VCaP (cell line): ENCODE results near the gene STYXL1.
"Not testable (repeated sequence)": the region's sequence is repeated elsewhere in the genome, so short reads cannot be mapped to it uniquely, and the experiment has no call there.

Experiments
- H3K27ac ChIP-seq: fragments of 450-650 bp; 2 replicates; pipeline ENCODE4 v1.5.1; 2017
- TF ChIP-seq, protein P1 (sequence below): fragments of 450-650 bp; conservative IDR thresholded peaks from 2 replicates; pipeline ENCODE4 v1.5.1; 2017; ENCODE audit warnings: mild to moderate bottlenecking, moderate library complexity

Gene STYXL1, protein sequence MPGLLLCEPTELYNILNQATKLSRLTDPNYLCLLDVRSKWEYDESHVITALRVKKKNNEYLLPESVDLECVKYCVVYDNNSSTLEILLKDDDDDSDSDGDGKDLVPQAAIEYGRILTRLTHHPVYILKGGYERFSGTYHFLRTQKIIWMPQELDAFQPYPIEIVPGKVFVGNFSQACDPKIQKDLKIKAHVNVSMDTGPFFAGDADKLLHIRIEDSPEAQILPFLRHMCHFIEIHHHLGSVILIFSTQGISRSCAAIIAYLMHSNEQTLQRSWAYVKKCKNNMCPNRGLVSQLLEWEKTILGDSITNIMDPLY

DNA sequence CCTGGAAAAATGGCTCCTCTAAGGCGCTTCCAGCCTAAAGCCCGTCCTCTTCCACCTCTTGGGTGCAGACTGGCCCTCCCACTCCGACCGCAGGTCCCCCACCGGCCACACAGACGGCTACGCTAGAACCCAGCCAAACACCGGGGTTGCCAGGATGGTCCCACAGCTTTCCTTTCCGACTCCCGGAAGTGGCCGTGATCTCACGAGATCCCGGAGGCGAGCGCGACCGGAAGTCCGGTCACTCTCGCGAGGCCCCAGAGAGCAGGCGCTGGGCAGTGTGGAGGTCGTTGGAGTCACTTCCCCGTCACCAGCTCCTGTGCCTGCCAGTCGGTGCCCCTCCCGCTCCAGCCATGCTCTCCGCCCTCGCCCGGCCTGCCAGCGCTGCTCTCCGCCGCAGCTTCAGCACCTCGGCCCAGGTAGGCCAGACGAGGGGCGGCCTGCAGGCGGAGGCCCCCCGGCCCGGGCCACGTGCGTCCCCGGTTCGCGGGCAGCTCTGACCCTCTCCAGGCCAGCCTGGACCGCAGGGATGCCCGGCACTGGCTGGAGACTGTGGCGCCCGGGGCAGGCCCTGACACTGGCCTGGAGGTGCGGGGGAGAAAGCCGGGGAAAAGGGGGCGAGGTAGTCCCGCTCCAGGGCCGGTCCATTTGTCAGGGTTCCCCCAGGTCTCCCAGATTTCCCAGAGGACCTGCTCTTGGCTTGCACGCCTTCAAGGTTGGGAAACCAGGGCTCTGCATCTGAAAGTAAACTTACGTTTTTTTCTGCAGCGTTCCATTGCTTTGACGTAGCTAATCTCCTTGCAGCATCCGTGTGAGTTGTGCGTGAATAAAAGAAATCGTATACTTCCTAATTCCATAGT lies at the start of gene STYXL1, which contains the start of gene MDH2:
Gene STYXL1 (minus strand): TSS at position 190 of the 857 bp plus-strand sequence. CDS start 17,477 bp downstream, outside the sequence.
Gene MDH2 (plus strand): TSS at position 296 of the 857 bp plus-strand sequence. CDS start 55 bp downstream, at position 351.
- TF ChIP-seq, protein P1, sequence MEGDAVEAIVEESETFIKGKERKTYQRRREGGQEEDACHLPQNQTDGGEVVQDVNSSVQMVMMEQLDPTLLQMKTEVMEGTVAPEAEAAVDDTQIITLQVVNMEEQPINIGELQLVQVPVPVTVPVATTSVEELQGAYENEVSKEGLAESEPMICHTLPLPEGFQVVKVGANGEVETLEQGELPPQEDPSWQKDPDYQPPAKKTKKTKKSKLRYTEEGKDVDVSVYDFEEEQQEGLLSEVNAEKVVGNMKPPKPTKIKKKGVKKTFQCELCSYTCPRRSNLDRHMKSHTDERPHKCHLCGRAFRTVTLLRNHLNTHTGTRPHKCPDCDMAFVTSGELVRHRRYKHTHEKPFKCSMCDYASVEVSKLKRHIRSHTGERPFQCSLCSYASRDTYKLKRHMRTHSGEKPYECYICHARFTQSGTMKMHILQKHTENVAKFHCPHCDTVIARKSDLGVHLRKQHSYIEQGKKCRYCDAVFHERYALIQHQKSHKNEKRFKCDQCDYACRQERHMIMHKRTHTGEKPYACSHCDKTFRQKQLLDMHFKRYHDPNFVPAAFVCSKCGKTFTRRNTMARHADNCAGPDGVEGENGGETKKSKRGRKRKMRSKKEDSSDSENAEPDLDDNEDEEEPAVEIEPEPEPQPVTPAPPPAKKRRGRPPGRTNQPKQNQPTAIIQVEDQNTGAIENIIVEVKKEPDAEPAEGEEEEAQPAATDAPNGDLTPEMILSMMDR, result no peak
- H3K27ac ChIP-seq, result peak within 1 kb of the TSS; percentile 99

DNA sequence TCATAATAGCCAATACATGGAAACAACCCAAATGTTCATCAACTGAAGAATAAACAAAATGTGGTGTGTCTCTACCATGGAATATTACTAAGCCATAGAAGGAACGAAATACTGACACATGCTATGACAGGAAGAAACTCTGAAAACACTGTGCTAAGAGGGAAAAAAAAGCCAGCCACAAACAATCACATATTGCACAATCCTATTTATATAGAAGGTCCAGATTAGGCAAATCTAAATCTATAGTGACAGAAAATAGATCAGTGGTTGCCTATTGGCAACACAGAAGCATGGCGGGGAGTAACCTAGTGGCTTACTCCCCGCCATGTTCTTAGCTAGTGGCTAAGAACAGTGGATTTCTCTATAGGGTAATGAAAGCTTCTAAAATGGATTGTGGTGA lies 48.1 kb upstream of the STYXL1 start:
- H3K27ac ChIP-seq, result no peak overlapping the region; the same call in 1 of the 2 replicates
- TF ChIP-seq, protein P1, result no peak

DNA sequence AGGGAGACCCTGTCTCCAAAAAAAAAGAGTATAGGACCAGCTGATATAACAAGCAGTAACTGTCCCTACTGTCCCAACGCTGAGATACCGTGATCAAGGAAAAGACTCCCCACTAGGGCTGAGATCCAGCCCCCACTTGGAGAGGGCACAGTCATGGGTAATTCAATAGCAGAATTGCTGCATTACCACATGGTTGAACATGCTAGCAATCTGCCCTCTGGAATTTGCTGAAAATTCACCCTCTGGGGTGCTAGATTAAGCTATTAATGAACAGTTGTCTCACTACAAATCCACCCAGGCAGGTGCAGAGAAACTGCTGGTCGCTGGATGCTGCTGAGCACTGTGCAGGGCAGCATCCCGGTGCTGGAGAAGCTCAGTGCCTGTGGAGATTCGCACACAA lies 46.5 kb upstream of the STYXL1 start:
- H3K27ac ChIP-seq, result not testable (repeated sequence)

DNA sequence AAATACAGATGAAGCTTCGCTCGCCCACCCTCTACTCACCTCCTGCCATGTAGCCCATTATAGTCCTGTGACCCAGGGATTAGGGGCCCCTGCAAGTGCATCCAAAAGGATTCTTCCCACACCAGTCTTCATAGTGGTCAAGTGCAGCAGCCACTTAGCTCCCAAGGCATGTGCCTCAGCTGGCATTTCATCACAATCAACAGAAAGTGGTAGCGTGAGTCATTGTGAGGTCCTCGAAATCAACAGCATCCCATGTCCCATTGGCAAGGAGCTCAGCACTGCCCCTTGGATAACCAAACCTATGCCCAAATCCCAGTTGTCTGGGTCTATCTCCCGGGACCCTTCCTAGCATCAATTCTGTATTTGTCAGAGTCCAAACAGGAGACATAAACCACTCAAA lies 45.7 kb upstream of the STYXL1 start:
- H3K27ac ChIP-seq, result not testable (repeated sequence)

DNA sequence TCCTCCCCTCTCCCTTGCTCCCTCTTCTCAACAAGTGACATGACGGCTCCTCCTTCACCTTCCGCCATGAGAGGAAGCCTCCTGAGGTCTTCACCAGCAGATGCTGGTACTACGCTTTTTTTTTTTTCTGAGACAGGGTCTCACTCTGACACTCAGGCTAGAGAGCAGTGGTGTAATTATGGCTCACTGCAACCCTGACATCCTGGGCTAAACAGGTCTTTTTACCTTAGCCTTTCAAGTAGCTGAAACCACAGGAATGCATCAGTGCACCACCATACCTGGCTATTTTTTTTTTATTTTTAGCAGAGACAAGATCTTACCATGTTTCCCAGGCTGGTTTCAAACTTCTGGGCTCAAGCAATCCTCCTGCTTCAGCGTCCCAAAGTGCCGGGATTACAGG lies 43.7 kb upstream of the STYXL1 start:
- TF ChIP-seq, protein P1, result no peak
- peak overlapping the region; percentile 96 for H3K27ac ChIP-seq

DNA sequence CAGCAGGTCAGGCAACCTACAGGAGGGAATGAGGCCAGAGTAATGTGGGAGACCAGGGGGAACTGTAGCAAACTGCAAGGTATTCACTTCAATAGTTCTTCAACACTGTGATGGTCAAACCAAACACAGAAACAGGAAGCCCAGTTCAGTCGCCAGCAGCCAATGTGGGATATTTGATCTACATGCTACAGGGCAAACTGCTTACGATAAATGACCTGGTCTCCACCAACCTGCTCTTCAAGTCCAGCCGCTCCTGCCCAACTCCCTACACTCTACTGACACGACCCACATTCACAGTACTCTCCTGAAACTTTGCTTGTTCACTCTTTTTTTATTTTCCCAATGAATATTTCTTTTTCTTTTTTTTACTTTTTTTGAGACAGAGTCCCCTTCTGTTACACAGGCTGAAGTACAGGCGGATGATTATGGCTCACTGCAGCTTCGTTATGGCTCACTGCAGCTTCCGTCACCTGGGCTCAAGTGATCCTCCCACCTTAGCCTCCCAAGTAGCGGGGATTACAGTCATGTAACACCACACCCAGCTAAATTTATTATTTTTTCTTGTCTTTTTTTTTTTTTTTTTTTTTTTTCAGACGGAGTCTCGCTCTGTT lies 42.2 kb upstream of the STYXL1 start:
- H3K27ac ChIP-seq, result peak overlapping the region; percentile 96
- TF ChIP-seq, protein P1, result no peak

DNA sequence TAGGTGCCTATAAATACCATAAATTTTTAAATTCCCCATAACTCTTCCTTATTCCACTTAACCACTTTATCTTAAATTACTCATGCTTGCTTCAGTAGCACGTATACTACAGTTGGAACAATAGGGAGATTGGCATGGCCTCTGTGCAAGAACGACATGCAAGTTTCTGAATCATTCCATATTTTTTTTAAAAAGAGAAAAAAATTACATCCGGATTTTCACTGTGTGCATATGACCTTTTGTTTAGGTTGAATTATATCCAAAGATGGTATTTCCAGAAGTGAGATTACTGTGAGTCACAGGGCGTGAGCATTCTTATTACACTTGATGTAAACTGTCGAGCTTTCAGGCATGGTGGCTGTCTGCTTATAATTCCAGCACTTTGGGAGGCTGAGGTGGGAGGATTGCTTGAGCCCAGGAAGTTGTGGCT lies 39.6 kb upstream of the STYXL1 start:
- H3K27ac ChIP-seq, result not testable (repeated sequence)

DNA sequence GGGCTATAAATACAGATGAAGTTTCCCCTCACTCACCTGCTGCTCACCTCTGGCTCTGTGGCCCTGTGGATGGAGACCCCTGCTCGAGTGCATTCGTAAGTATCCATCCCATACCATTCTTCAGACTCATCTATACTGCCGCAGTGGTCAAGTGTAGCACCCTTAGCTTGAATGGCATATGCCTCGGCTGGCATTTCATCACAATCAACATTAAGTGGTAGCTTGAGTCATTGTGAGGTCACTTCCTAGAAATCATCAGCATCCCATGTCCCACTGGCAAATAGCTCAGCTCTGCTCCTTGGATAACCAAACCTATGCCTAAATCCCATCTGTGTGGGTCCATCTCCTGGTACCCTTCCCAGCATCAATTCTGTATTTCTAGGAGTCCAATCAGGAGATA lies 38.3 kb upstream of the STYXL1 start:
- TF ChIP-seq, protein P1, result no peak
- H3K27ac ChIP-seq, result no peak overlapping the region

DNA sequence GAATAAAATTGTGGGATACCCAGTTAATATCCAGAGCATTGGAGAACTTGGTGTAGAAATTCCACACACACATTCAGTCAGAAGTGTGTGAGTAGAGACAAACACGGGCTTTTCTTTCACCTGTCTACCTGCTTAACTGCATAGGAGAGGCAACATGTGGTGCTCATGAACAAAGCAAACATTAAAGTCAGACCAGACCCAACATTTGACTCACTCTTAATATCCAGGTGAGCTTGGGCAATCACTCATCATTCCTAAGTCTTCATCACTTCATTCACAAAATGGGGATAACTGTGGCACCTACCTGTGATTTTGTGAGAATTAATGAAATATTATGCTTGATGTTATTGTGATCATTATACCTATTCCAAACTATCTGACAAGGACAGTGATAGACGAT lies 36.3 kb upstream of the STYXL1 start:
- not testable (repeated sequence) for H3K27ac ChIP-seq
